GM12878 (cell line): ENCODE data around the gene POLR1H. TPM values are rescaled to one million over a fixed set of nuclear protein-coding genes. Genes with fewer than 3 reads are reported as not detected.

ENCODE experiments used
- ATAC-seq: fragments of 200-7000 bp; cut with Tn5 transposase; 3 replicates; pipeline ENCODE4 v1.9.1; 2020; ENCODE audit warnings: mild to moderate bottlenecking, moderate library complexity
- BruUV-seq: library from RNA; stranded (reverse); fragments of 400-500 nt; replicated peaks from 2 replicates; lab custom pipeline; 2021; lab: Mats Ljungman, UMichigan
- CTCF ChIA-PET: fragments of 300-600 bp; sonication (Branson Sonifier 250); formaldehyde crosslinking; extraction: SDS; loops from one replicate; lab custom pipeline; 2021; ENCODE audit warnings: inconsistent platforms; lab: Yijun Ruan, JAX
- POLR2A ChIA-PET: fragments of 350-600 bp; formaldehyde crosslinking; extraction: SDS; loops from one replicate; lab custom pipeline; 2021; ENCODE audit warnings: inconsistent platforms; lab: Charles Lee
- RAD21 ChIA-PET: fragments of 300-600 bp; sonication (Branson Sonifier 250); formaldehyde crosslinking; loops from one replicate; lab custom pipeline; 2023; ENCODE audit warnings: antibody characterized with exemption; ENCODE audit not compliant: unreplicated experiment; lab: Charles Lee
- SMC1A ChIA-PET: fragments of 300-600 bp; sonication (Branson Sonifier 250); formaldehyde crosslinking; loops from one replicate; lab custom pipeline; 2023; ENCODE audit not compliant: unreplicated experiment, uncharacterized antibody; lab: Charles Lee
- DNase-seq: peaks from one replicate; pipeline ENCODE4 v3.0.0-alpha.2; 2011; ENCODE audit warnings: low read depth, low spot score
- FAIRE-seq: peaks from 3 replicates; lab custom pipeline; 2011; peaks lifted over from hg19 to GRCh38; lab: Jason Lieb, UNC
- H2AFZ ChIP-seq: 2 replicates; pipeline ENCODE4 v1.6.0; 2011; ENCODE audit warnings: low read depth, low read length, control low read depth; ENCODE audit not compliant: control insufficient read depth
- H3K27ac ChIP-seq: 2 replicates; pipeline ENCODE4 v1.5.1; 2011; ENCODE audit warnings: control low read depth; ENCODE audit not compliant: control insufficient read depth, insufficient read depth
- H3K27me3 ChIP-seq, 2 experiments: replicated peaks in 1 of 2; 2 replicates each; pipeline versions ENCODE4 v1.6.0 to v1.6.1; 2011; ENCODE audit warnings: low read length in 1 of 2; ENCODE audit not compliant: control insufficient read depth in 2 of 2, insufficient read depth in 2 of 2
- H3K36me3 ChIP-seq, 2 experiments: 2 replicates each; pipeline ENCODE4 v1.5.1; 2011; ENCODE audit warnings: low read length in 1 of 2; ENCODE audit not compliant: control insufficient read depth in 2 of 2, insufficient read depth in 2 of 2
- H3K4me1 ChIP-seq: 2 replicates; pipeline ENCODE4 v1.6.1; 2011; ENCODE audit warnings: mild to moderate bottlenecking, low read length, moderate library complexity, mixed read lengths; ENCODE audit not compliant: control insufficient read depth, insufficient read depth
- H3K4me2 ChIP-seq: 2 replicates; pipeline ENCODE4 v1.6.0; 2011; ENCODE audit warnings: control low read depth; ENCODE audit not compliant: control insufficient read depth, insufficient read depth
- H3K4me3 ChIP-seq: fragments of 200-600 bp; sonication (generic); 2 replicates; pipeline ENCODE4 v1.5.1; 2016
- H3K79me2 ChIP-seq: 2 replicates; pipeline ENCODE4 v1.6.0; 2011; ENCODE audit warnings: low read length; ENCODE audit not compliant: control insufficient read depth, insufficient read depth
- H3K9ac ChIP-seq: 2 replicates; pipeline ENCODE4 v1.8.0; 2011; ENCODE audit warnings: low read length, control low read depth, mixed read lengths; ENCODE audit not compliant: control insufficient read depth, insufficient read depth
- H3K9me3 ChIP-seq: replicated peaks from 3 replicates; pipeline ENCODE4 v1.5.1; 2011; ENCODE audit warnings: mild to moderate bottlenecking, low read length; ENCODE audit not compliant: control insufficient read depth, insufficient read depth
- H4K20me1 ChIP-seq: 2 replicates; pipeline ENCODE4 v1.6.0; 2011; ENCODE audit not compliant: control insufficient read depth, insufficient read depth
- EZH2 ChIP-seq: IDR thresholded peaks from 2 replicates; pipeline ENCODE4 v1.6.1; 2012; ENCODE audit warnings: low read depth, mild to moderate bottlenecking, control low read depth, inconsistent platforms, low read length, borderline replicate concordance; ENCODE audit not compliant: control insufficient read depth
- HSF1 ChIP-seq: fragments of 150-350 bp; IDR thresholded peaks from 2 replicates; pipeline ENCODE4 v1.6.1; 2014; ENCODE audit warnings: mild to moderate bottlenecking, low read depth, low read length
- NR2C1 ChIP-seq: fragments of 450-650 bp; IDR thresholded peaks from 2 replicates; pipeline ENCODE4 v1.6.1; 2017; ENCODE audit warnings: antibody characterized with exemption, mild to moderate bottlenecking, moderate library complexity
- RELA ChIP-seq: fragments of 450-650 bp; IDR thresholded peaks from 2 replicates; pipeline ENCODE4 v1.8.0; 2014; ENCODE audit warnings: borderline replicate concordance; ENCODE audit not compliant: partially characterized antibody
- SUPT20H ChIP-seq: IDR thresholded peaks from 2 replicates; pipeline ENCODE4 v1.6.1; 2011; ENCODE audit warnings: low read depth, mild to moderate bottlenecking, low read length, moderate library complexity, borderline replicate concordance; ENCODE audit not compliant: control insufficient read depth
- SUZ12 ChIP-seq: fragments of 200-600 bp; sonication (generic); IDR thresholded peaks from one replicate; pipeline ENCODE4 v1.6.1; 2018; ENCODE audit warnings: antibody characterized with exemption, mild to moderate bottlenecking; ENCODE audit not compliant: unreplicated experiment
- TCF7 ChIP-seq: IDR thresholded peaks from 2 replicates; pipeline ENCODE4 v1.6.1; 2014; ENCODE audit warnings: antibody characterized with exemption, borderline replicate concordance
- WGBS: methylation state at CpG from one replicate; pipeline ENCODE4 v1.1.6; 2016; ENCODE audit warnings: low lambda C conversion rate; ENCODE audit not compliant: insufficient replicate concordance, insufficient coverage; ENCODE audit errors: missing lambda C conversion rate; 5-methylcytosine and 5-hydroxymethylcytosine counted together
- in situ Hi-C: fragments of 300-500 bp; cut with MboI; formaldehyde crosslinking; loops from 9 replicates; pipeline ENCODE4 v1.14.3; 2018; ENCODE audit warnings: mixed read lengths
- intact Hi-C: fragments of 100-400 bp; cut with micrococcal nuclease; formaldehyde crosslinking; loops from one replicate; pipeline ENCODE4 v1.14.2; 2022; ENCODE audit not compliant: unreplicated experiment
- polyA plus RNA-seq, 11 experiments: library from polyadenylated mRNA; depleted of rRNA in 4 of 11; unstranded in 6 of 11; stranded (reverse) in 5 of 11; fragments of >200 nt; fragmentation: Nextera tagmentation in 4 of 11; fragmentation: Illumina TruSeq in 1 of 11; extraction: Ambion mirVana in 4 of 11; extraction: Trizol in 1 of 11; gene quantifications; 1 replicate in 1 of 11; 2 replicates in 10 of 11; pipeline versions ENCODE4 v1.2.1 to v1.2.3, GENCODE V29; 2011 to 2016; ENCODE audit warnings: inconsistent platforms in 2 of 11, missing spikeins in 2 of 11, low read depth in 1 of 11
- total RNA-seq, 4 experiments: library from RNA; depleted of rRNA in 3 of 4; stranded (reverse); fragments of >200 nt in 3 of 4; fragmentation: Illumina TruSeq in 1 of 4; extraction: Trizol in 1 of 4; gene quantifications; 2 replicates each; pipeline versions ENCODE4 v1.2.1 to v1.2.3, GENCODE V29; 2013 to 2021
- TF ChIP-seq, protein P1 (sequence below): fragments of 150-350 bp; IDR thresholded peaks from 2 replicates; pipeline ENCODE4 v1.6.1; 2016; ENCODE audit warnings: low read depth, low read length
- TF ChIP-seq, protein P2 (sequence below): IDR thresholded peaks from 2 replicates; pipeline ENCODE4 v1.6.1; 2012; ENCODE audit warnings: low read depth, low read length, improper control_type of control experiment
- TF ChIP-seq, protein P3 (sequence below): fragments of 450-650 bp; IDR thresholded peaks from 2 replicates; pipeline ENCODE4 v1.6.1; 2018; ENCODE audit warnings: mild to moderate bottlenecking, low read depth, moderate library complexity; ENCODE audit not compliant: partially characterized antibody
- TF ChIP-seq, protein P4 (sequence below): IDR thresholded peaks from 2 replicates; pipeline ENCODE4 v1.6.1; 2012; ENCODE audit warnings: low read depth, low read length, improper control_type of control experiment

Gene POLR1H
- total and polyA plus RNA-seq, 10 of the 15 experiments (the other 5 are each of a cell fraction or from before 2014, with no cell fraction given) = 50.6 to 160 (median 77.7) TPM

- CTCF ChIA-PET = interaction anchor here (0.7 to 3.2 kb wide), 6 partner anchors 10 to 416 kb away, joined by 3 to 19 read pairs (median 4); no protein-coding TSS in a partner anchor
- POLR2A ChIA-PET = interaction anchor here (0.5 to 1.7 kb wide), 12 partner anchors 21 to 461 kb away, joined by 3 to 14 read pairs (median 4); partner anchors contain the start of genes HLA-A and TRIM26
- TF ChIP-seq, protein P1, sequence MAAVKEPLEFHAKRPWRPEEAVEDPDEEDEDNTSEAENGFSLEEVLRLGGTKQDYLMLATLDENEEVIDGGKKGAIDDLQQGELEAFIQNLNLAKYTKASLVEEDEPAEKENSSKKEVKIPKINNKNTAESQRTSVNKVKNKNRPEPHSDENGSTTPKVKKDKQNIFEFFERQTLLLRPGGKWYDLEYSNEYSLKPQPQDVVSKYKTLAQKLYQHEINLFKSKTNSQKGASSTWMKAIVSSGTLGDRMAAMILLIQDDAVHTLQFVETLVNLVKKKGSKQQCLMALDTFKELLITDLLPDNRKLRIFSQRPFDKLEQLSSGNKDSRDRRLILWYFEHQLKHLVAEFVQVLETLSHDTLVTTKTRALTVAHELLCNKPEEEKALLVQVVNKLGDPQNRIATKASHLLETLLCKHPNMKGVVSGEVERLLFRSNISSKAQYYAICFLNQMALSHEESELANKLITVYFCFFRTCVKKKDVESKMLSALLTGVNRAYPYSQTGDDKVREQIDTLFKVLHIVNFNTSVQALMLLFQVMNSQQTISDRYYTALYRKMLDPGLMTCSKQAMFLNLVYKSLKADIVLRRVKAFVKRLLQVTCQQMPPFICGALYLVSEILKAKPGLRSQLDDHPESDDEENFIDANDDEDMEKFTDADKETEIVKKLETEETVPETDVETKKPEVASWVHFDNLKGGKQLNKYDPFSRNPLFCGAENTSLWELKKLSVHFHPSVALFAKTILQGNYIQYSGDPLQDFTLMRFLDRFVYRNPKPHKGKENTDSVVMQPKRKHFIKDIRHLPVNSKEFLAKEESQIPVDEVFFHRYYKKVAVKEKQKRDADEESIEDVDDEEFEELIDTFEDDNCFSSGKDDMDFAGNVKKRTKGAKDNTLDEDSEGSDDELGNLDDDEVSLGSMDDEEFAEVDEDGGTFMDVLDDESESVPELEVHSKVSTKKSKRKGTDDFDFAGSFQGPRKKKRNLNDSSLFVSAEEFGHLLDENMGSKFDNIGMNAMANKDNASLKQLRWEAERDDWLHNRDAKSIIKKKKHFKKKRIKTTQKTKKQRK = no peak
- TF ChIP-seq NR2C1 = no peak
- TF ChIP-seq, protein P2, sequence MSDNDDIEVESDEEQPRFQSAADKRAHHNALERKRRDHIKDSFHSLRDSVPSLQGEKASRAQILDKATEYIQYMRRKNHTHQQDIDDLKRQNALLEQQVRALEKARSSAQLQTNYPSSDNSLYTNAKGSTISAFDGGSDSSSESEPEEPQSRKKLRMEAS = no peak
- TF ChIP-seq, protein P3, sequence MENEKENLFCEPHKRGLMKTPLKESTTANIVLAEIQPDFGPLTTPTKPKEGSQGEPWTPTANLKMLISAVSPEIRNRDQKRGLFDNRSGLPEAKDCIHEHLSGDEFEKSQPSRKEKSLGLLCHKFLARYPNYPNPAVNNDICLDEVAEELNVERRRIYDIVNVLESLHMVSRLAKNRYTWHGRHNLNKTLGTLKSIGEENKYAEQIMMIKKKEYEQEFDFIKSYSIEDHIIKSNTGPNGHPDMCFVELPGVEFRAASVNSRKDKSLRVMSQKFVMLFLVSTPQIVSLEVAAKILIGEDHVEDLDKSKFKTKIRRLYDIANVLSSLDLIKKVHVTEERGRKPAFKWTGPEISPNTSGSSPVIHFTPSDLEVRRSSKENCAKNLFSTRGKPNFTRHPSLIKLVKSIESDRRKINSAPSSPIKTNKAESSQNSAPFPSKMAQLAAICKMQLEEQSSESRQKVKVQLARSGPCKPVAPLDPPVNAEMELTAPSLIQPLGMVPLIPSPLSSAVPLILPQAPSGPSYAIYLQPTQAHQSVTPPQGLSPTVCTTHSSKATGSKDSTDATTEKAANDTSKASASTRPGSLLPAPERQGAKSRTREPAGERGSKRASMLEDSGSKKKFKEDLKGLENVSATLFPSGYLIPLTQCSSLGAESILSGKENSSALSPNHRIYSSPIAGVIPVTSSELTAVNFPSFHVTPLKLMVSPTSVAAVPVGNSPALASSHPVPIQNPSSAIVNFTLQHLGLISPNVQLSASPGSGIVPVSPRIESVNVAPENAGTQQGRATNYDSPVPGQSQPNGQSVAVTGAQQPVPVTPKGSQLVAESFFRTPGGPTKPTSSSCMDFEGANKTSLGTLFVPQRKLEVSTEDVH = no peak
- no peak for TF ChIP-seq RELA
- TF ChIP-seq, protein P4, sequence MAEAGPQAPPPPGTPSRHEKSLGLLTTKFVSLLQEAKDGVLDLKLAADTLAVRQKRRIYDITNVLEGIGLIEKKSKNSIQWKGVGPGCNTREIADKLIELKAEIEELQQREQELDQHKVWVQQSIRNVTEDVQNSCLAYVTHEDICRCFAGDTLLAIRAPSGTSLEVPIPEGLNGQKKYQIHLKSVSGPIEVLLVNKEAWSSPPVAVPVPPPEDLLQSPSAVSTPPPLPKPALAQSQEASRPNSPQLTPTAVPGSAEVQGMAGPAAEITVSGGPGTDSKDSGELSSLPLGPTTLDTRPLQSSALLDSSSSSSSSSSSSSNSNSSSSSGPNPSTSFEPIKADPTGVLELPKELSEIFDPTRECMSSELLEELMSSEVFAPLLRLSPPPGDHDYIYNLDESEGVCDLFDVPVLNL = no peak
- no peak for TF ChIP-seq HSF1
- no peak for TF ChIP-seq EZH2
- no peak for TF ChIP-seq SUPT20H
- TF ChIP-seq SUZ12 = no peak
- TF ChIP-seq TCF7 = no peak
These were observed 5.0 kb downstream of the POLR1H start for GRCh38 chr6:30066082-30066481.

More at GRCh38 chr6:30066082-30066481, 5.0 kb downstream of the POLR1H start:
- H3K4me3 ChIP-seq = peak overlapping the region; percentile 66
- no peak for DNase-seq
- FAIRE-seq = no peak
- peak overlapping the region; percentile 99 for H2AFZ ChIP-seq
- no peaks in the 10 kb centered on the region for H3K36me3 ChIP-seq
- RAD21 ChIA-PET = interaction anchor here (0.9 to 3.2 kb wide), 5 partner anchors 27 to 64 kb away, joined by 3 to 18 read pairs (median 3); no protein-coding TSS in a partner anchor
- no TSS peak for BruUV-seq
- intact Hi-C loops = no loop called here
- no peaks in the 10 kb centered on the region for H3K9me3 ChIP-seq
- H4K20me1 ChIP-seq = no peaks in the 10 kb centered on the region
- in situ Hi-C loops = no loop called here
- SMC1A ChIA-PET = interaction anchor here (0.6 to 2.4 kb wide), 18 partner anchors 12 to 102 kb away, joined by 3 to 15 read pairs (median 4); no protein-coding TSS in a partner anchor
- peak overlapping the region; percentile 70 for H3K9ac ChIP-seq
- H3K4me1 ChIP-seq = no peaks in the 10 kb centered on the region
- peak overlapping the region; percentile 88 for H3K27ac ChIP-seq
- peak overlapping the region; percentile 79 for H3K4me2 ChIP-seq
- peaks cover 27% of the 10 kb centered on the region for H3K79me2 ChIP-seq
- WGBS = 10% methylated on average over 4 of the region's 4 CpGs
- ATAC-seq = no peak
- no peaks in the 10 kb centered on the region for H3K27me3 ChIP-seq
